ENCODE results near the gene CDA.
A peak's percentile ranks its signal among the peaks of the same experiment; 100 is the strongest.

The CDA gene

DNA sequence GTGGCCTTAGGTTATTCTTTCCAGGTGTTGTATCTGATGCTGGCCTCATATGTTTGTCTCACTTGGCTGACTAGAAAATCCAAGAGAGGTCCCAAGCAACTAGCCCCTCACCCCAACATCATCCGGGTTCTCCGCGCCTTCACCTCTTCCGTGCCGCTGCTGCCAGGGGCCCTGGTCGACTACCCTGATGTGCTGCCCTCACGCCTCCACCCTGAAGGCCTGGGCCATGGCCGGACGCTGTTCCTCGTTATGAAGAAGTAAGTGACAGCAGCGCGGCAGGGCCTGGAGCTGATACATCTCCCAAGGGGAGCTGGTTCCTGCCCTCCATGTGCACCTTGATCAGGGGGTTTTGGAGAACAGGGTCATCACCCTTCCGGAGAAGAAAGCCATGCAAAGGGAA, 55.5 kb downstream of the CDA start:
- FAIRE-seq = no peak

DNA sequence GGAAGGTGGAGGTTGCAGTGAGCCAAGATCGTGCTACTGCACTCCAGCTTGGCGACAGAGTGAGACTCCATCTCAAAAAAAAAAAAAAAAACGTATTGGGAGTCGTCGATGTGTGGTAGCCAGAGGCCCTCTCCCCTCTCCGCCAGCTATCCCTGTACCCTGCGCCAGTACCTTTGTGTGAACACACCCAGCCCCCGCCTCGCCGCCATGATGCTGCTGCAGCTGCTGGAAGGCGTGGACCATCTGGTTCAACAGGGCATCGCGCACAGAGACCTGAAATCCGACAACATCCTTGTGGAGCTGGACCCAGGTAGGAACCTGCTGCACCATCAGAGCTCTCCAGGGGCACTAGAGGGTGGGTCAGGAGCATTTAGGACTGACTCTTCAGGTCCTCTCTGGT, 56.5 kb downstream of the CDA start:
- no peak for DNase-seq (ENCODE audit: insufficient read length, low spot score)
- FAIRE-seq = no peak

More for the DNA sequence above, 55.5 kb downstream of the CDA start:
- no peak for DNase-seq (ENCODE audit: insufficient read length, low spot score)

DNA sequence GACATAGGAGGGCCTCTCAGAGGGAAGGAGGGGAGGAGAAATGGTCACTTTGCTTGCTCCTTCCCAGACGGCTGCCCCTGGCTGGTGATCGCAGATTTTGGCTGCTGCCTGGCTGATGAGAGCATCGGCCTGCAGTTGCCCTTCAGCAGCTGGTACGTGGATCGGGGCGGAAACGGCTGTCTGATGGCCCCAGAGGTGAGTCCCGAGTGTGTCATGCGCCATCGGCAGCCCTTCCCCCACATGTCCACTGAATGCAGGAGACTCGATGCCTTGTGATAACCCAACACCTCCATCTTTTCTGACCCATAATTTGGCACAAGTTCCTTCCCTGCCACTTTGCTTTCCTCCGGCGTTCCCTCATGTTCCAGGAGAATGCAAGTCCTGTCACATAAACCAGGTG, 59.5 kb downstream of the CDA start:
- FAIRE-seq (no peak), DNase-seq (ENCODE audit: insufficient read length, low spot score) (no peak)

DNA sequence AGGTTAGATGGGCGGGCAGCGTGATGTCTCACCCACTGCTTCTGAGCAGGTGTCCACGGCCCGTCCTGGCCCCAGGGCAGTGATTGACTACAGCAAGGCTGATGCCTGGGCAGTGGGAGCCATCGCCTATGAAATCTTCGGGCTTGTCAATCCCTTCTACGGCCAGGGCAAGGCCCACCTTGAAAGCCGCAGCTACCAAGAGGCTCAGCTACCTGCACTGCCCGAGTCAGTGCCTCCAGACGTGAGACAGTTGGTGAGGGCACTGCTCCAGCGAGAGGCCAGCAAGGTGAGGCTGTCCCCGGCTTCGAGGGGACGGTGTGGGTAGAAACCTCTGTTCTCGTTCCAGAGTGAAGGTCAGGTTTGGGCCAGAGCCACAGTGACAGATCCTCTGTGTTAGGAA, 60.0 kb downstream of the CDA start:
- DNase-seq (ENCODE audit: insufficient read length, low spot score) (no peak), FAIRE-seq (no peak)

DNA sequence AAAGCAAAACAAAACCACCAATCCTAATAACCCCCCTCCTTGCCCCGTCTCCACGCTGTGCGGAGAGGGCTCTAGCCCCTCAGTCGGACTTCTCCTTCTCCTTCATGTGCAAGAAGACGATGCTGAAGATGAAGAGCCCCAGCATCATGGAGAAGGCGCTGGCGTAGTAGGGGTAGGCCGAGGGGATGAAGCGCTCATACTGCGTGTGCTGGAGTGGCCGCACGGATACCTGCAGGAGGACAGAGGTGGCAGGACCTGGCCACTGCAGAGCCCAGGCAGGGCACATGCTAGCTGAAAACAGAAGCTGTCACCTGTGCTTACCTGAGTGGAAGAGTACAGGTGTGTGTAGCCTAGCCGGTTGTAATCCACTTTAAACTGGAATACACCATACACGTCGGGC, 63.4 kb downstream of the CDA start:
- DNase-seq (ENCODE audit: insufficient read length, low spot score) (no peak), FAIRE-seq (no peak)

DNA sequence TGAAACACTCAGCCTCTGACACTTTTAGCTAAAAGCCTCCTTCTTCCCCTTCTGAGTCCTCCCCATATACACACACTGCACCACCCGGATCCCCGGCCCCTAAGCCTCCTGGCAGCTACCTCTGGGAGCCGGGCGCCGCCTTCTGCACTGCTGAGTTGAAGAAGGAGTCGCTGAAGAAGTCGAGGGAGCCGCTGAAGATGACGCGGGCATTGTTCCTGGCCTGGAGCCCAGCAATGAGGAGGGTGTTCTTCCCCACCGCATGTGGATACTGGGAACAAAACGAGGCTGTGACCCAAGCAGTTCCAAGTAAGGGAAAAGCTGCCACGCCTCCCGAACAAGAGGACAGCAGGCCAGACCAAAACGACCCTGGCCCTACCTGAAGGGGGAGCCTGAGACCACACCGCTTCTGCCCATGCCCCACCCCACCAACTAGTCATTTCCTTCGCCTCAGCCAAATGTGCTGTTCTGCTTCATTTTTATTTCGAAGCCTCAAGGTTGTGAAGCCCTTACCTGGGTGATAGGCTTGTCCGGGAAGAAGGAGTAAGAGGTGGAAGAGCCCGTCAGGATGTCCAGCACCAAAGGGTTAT, 65.3 kb downstream of the CDA start:
- FAIRE-seq = no peak
- no peak for DNase-seq (ENCODE audit: insufficient read length, low spot score)

DNA sequence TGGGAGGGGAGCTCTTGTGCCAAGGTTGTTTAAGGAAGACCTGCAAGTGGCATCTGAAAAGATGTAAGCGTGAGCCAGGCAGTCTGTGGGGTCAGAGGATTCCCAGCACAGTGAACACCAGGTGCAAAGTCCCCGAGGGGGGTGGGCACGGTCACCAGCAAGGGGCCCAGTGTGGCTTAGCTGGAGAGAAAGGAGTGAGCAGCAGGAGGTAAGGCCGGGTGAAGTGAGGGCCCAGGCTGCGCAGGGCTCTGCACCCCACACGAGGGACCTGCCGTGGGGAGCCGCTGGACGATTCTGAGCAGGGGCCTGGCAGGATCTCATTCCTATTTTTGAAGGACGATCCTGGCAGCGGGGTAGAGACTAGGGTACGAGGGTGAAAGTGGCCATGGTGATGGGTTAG, 68.1 kb downstream of the CDA start:
- no peak for DNase-seq (ENCODE audit: insufficient read length, low spot score)
- no peak for FAIRE-seq

DNA sequence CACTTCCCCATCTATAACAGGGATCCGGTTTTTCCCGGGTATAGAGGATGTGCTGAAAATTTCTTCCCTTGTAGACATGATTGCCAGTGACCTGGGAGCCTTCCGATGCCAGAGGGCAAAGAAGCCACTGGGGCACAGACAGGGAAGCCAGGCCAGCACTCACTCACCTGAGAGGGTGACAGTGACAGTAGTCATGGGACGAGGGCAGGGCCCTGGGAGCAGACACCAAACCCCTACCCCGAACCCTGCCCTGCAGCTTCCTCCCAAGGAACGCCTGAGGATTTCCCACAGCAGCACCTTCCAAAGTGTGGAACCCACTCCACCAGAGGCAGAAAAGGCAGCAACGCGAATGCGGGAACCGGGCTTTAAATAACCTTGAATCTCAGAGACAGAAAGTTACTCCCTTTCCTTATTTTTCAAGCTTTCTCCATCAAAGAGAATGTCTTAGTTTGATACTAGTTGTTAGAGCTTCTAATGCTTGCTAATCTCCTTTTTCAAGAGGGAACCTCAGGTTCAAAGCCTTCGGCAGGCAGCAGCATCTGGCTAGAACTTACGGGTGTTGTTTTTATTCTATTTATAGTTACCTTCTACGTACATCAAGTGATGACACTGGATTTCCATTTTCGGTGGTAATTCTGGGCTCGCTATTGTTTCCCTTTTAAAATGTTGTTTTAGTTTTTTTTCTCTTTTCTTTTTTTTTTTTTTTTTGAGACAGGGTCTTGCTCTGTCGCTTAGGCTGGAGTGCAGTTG, 69.4 kb downstream of the CDA start:
- DNase-seq (ENCODE audit: insufficient read length, low spot score) (no peak), FAIRE-seq (no peak)

DNA sequence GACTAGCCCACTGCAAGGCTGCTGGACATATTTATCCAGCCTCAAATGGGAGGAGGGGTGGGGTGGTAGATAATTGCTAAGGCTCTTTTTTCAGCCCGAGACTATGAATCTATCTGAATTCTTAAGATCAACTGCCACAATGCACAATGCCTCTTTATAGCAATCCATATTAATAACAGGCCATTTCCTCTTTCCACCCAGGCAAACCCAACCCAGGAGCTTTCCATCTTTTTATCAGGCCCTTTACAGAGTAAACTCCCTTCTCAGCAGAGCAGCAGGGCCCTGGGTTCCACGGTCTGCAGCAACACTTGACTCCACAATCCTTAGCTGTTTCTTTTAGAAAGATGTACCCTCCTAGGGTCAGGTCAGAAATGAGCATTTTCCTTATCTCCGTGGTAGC, 71.5 kb downstream of the CDA start:
- DNase-seq (ENCODE audit: insufficient read length, low spot score) = no peak

DNA sequence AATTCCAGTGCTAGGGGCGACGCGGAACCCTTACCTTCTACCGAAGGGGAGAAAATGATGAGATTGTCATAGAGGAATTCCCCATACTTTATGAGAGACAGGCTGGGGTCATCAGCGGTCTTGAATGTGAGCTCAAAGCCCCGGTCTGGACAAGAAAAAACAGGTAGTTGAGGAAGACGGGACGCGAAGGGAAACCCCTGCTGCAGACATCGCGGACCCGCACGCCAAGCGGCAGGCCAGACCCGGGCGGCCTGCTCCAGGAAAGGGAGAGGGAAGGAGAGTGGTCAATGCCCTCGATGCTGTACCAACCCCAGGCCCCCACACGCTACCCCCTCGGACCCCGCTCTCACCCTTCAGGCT, 71.9 kb downstream of the CDA start:
- no peak for FAIRE-seq
- no peak for DNase-seq (ENCODE audit: insufficient read length, low spot score)

More for the DNA sequence above, 71.5 kb downstream of the CDA start:
- no peak for FAIRE-seq

DNA sequence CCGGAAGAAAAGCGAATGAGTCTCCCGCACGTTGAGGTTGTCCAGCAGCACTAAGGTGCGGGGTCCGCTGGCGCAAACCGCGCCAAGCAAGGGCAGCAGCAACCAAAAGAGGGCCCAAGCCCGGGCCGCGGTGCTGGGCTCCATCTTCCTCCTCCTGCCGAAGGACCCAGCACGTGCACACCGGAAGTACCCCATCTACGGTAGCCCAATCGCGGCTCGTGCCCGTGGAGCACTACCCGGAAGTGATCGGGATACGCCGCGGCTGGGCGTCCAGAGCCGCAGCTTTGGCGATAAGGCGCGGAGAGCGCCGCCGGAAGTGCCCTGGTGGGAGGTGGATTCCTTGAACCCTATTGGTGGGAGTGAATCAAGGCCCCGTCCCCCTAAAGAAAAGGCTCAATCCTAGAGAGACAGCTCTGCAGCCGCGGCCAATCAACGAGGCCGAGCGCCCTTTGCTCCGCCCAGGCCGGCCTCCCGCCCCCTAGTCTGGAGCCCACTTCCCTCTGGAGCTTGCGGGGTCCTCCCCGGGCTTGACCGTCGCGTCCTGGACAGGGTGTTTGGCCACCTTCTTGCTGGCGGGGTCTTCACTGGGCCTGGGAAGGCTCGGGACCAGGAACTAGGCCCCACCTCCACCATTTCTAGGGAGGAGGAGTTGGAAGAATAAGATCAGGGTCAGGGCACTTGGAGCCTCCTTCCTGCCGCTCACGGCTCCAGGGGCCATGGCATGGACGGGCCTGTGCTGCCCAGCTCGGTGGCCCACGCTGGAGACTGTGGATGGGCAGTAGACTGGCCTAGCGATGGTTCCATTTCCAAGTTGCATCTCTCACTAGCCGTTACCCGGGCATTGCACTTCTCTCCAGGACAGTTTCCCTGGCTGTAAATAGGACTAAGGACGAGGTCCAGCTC, 72.6 kb downstream of the CDA start, which contains the start of gene DDOST:
TSS of gene DDOST (minus strand) at position 163 of the 903 bp plus-strand sequence. CDS start at position 144, 19 bp downstream.
- peak; percentile 90 for FAIRE-seq
- DNase-seq (ENCODE audit: insufficient read length, low spot score) = peak; percentile 97

DNA sequence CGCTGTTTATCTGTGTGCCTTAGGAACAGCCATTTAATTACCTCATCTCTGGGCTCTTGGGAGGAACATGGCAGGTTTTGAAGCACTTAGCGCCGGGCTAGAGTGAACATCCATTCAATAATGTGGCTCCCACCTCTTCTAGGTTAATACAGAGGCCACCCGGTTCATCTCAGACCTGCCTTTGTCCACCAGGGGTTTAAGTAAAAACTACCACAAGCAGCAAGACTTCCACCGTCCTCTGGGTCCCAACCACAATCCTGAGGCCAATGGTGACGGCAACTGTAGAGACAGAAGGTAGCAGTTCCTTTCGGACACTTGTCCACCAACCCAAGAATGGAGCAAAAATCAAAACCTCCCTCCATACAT, 73.2 kb downstream of the CDA start:
- no peak for DNase-seq (ENCODE audit: insufficient read length, low spot score)
- no peak for FAIRE-seq

DNA sequence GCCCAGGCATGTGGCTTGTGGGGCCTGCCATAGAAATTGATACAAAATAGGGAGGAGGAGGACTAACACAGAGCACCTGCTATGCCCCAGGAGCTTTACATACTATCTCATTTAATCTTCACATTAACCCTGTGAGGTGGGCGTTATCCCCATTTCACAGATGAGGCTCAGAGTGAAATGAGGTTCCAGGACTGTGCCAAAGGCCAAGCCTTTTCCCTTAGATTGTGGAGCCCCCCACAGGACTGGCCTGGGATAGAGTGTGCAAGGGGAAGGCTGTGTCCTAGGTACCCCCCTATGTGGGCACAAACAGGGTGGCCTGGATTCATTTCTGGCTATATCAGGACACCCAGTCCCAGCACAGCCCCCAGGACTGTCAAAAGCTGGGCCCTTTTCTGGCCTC, 74.5 kb downstream of the CDA start:
- no peak for FAIRE-seq

DNA sequence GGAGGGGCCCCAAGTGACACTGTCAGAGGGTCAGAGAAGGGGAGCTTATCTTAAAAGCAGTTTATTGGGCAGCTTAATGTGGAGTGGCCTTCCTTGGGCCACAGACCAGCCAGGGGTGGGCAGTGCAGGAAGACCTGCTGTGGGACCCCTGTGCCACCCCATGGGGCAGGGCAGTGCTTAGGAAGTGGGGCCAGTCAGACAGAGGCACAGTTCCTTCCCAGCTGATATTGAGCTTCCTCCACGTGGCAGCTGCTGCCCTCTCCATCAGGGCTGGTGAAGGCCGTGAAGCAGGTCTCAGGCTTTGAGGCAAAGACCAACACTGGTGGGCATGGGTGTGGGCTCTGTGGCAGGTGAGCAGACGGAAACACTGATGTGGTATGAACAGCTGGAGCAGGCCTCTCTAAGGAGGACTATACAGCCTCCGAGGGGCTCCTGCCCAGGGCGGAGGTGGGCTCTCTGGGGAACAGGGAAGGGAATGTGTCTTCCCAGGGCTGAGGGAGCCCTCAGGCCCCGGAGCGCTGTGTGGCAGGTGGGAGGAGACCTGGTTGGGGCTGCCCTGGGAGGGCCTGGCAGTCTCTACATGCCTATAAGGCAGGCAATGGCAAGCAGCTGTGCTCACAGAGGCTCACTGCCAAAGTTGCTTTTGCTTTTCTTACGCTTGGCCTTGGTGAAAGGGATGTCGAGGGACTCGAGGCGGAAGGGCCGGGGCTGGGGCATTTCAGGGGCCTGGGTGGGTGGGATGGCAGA, 75.2 kb downstream of the CDA start:
- DNase-seq (ENCODE audit: insufficient read length, low spot score) = no peak
- FAIRE-seq = no peak

More for the DNA sequence above, 74.5 kb downstream of the CDA start:
- no peak for DNase-seq (ENCODE audit: insufficient read length, low spot score)

DNA sequence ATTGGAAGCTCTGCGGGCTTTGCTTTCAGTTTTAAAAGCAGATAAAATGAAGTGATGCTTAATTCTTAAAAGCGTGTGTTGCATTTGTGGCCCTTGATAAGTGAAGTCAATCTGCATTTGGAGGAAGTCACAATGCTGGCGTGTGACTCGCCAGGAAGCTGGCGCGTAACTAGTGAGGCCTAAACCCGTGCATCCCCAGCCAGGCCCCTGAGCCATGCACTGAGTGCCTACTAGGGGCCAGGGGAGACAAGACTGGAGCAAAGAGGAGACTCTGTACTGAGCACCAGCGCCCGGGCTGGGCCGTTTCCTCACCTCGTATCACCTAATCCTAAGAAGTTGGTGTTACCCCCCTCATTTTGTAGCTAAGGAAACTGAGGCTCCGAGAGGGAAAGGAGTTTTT, 76.8 kb downstream of the CDA start:
- no peak for FAIRE-seq

DNA sequence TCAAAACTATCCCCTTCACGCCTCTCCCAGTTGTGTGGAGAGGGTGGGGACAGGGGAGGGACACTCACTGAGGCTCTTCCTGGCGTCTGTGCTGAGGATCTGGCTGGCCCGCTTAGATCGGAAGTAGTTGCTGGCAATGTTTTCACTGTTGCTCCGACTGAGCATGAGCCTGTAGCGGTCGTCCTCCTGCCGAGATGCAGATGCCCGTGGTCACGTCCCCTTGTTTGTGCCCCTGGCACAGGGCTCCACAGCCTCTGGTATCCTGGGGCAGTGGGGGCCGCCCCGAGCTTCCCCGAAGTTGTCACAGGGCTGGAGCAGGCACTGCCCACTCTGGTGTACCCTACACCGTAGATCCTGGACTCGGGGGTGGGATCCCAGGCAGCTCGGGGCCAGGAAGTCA, 77.2 kb downstream of the CDA start:
- DNase-seq (ENCODE audit: insufficient read length, low spot score) = no peak
- FAIRE-seq = no peak

More for the DNA sequence above, 76.8 kb downstream of the CDA start:
- DNase-seq (ENCODE audit: insufficient read length, low spot score) = no peak

DNA sequence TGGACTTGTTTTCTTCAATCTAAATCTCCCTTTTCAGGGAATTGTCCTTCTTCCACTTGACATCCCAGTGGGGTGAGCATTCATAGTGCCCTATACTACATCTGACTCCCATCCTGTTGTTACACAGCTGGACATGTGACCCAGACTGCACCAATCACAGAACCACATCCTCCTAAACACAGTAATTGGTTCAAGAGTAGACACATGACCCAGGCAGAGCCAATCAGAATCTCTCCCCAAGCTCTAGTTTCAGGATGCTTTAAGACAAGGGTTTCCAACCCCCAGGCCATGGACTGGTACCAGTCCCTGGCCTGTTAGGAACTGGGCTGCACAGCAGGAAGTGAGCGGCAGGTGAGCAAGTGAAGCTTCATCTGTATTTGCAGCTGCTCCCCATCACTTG, 77.9 kb downstream of the CDA start:
- peak; percentile 57 for FAIRE-seq

More for the DNA sequence above, 77.9 kb downstream of the CDA start:
- peak; percentile 27 for DNase-seq (ENCODE audit: insufficient read length, low spot score)
